SK-N-MC (cell line): ENCODE data around the gene GRM2.

Experiments
- EZH2 ChIP-seq: fragments of 200-600 bp; sonication (generic); IDR thresholded peaks from one replicate; pipeline ENCODE4 v1.6.1; 2017; ENCODE audit warnings: antibody characterized with exemption
- FOXP2 ChIP-seq: optimal IDR thresholded peaks from 2 replicates; pipeline ENCODE3; 2011; ENCODE audit warnings: mild to moderate bottlenecking, moderate library complexity; ENCODE audit not compliant: insufficient read depth; ENCODE audit errors: extremely low read length, control extremely low read depth
- POLR2AphosphoS5 ChIP-seq: IDR thresholded peaks from 2 replicates; pipeline ENCODE4 v1.6.1; 2012; ENCODE audit warnings: mild to moderate bottlenecking, low read depth, low read length, borderline replicate concordance

DNA sequence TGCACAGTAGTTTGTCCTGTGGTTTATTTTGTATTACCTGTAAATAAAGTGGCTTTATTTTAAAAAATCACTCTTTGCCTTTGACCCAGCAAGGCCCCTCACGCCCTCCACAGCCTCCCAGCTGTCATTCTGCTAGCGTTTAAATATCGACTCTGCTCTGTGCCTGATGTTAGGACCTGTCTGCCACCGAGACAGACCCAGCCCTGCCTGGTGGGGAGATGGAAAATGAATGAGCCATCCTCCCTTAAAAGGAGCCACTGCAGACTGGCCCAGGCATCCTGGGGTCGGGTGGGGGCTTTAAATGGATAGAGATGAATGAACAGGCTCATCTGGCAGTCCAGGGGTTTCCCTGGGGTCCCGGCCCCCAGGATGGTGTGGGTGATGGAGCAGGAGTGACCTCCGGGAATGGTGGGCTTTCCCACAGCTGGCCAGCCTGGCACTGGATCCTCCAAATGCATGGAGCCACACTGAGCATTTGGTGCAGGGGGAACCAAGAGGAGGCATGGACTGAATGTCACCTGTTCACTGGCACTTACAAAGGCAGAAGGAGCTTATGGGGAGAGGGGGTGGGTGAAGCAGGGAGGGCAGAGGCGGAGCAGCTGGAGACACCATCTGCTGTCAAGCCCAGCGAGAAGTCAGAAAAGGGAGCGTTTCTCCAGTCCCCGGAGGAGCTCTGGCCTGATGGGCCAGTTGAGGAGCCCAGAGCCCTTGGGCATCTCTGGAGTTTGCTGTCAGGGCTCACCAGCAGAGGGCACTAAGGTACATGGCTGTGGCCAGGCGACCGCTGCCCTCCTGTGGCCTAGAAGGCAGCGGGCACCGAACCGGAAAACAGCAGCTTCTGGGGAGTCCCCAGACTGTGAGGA lies 11.9 kb downstream of the GRM2 start:
- TF ChIP-seq EZH2 (no peak), POLR2AphosphoS5 (no peak), FOXP2 (no peak)
